Measurements from ENCODE around the gene TNIK.

The TNIK gene

DNA sequence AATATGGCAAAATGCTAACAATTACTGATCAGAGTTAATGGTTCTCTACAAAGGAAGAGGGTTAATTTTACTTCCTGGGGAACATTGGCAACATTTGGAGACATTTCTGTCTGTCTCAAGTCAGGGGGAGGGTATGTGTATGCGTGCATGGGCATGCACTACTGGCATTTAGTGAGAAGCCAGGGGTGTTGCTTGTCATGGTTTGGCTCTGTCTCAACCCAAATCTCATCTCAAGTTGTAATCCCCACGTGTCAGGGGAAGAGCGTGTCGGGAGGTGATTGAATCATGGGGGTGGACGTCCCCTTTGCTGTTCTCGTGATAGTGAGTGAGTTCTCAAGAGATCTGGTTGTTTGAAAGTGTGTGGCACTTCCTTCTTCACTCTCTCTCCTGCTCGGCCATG lies 28.3 kb upstream of the TNIK start:
- no peaks in the 10 kb centered on the region for H3K27me3 Mint-ChIP-seq (ENCODE audit: low read depth)
- no peak for DNase-seq (ENCODE audit: low spot score)
- H3K4me1 Mint-ChIP-seq (ENCODE audit: low read depth): peaks cover 28% of the 10 kb centered on the region
- H3K27ac Mint-ChIP-seq: no peak overlapping the region
- H3K4me3 Mint-ChIP-seq: no peak overlapping the region
- peaks cover 6% of the 10 kb centered on the region for H3K36me3 Mint-ChIP-seq (ENCODE audit: low read depth)
- no peaks in the 10 kb centered on the region for H3K9me3 Mint-ChIP-seq

DNA sequence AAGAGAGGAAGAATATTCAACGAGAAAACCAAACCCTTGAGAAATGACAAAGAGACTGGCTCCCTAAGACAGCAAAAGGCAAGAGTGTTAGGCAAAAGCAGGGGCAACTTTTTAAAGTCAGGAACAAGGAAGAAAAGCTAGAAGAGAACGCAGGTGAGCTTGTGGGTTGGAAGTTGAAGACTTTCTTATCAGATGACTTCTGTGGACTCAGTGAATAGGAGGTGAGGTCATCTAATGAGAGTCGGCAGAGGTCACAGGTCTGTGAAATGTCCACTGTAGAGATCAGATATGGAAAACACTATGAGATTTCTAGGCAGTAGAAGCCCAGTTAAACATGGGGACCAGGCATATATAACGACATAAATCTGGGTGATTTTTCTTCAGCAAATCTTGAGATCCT lies 27.2 kb upstream of the TNIK start:
- H3K27me3 Mint-ChIP-seq (ENCODE audit: low read depth): no peaks in the 10 kb centered on the region
- DNase-seq (ENCODE audit: low spot score): no peak
- H3K4me1 Mint-ChIP-seq (ENCODE audit: low read depth): peaks cover 19% of the 10 kb centered on the region
- H3K36me3 Mint-ChIP-seq (ENCODE audit: low read depth): peaks cover 2% of the 10 kb centered on the region
- H3K4me3 Mint-ChIP-seq: no peak overlapping the region
- H3K9me3 Mint-ChIP-seq: no peaks in the 10 kb centered on the region
- no peak overlapping the region for H3K27ac Mint-ChIP-seq

DNA sequence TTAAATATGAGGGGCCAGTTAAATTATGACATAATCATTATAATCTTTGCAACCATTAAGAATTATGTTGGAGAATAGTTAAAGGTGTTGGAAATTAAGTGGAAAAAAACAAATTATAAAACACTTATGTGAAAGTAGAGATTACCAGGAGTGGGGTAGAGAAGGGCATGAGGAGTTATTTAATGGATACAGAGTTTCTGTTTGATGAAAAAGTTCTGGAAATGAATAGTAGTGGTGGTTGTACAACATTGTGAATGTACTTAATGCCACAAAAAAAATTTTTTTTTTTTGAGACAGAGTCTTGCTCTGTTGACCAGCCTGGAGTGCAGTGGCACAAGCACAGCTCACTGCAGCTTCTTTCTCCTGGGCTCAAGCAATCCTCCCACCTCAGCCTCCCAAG lies 25.1 kb upstream of the TNIK start:
- H3K4me1 Mint-ChIP-seq (ENCODE audit: low read depth): peaks cover 14% of the 10 kb centered on the region
- no peak overlapping the region for H3K4me3 Mint-ChIP-seq
- H3K27ac Mint-ChIP-seq: no peak overlapping the region
- DNase-seq (ENCODE audit: low spot score): no peak
- H3K27me3 Mint-ChIP-seq (ENCODE audit: low read depth): no peaks in the 10 kb centered on the region
- no peaks in the 10 kb centered on the region for H3K9me3 Mint-ChIP-seq
- peaks cover 1% of the 10 kb centered on the region for H3K36me3 Mint-ChIP-seq (ENCODE audit: low read depth)

DNA sequence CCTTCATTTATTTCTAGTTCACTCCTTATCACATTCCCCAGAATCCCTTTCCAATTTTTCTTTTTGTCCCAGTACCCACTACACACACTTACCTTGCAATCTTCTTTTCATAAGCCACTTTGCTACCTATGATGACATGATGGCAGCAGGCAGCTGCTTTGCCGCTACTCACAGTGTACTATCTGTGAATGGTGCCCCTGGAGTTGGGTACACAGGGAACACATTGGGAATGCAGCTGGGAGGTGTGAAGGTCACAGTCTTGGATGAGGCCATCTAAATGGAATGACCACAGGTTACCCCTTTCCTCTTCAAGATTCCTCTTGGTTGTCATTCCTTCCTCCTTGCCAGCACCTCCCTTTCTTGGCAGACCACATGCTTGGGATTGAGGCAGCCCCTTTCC lies 20.8 kb upstream of the TNIK start:
- Mint-ChIP-seq H3K36me3 (ENCODE audit: low read depth) (peaks cover 1% of the 10 kb centered on the region), H3K27ac (peak overlapping the region; percentile 89), H3K4me3 (peak overlapping the region; percentile 58), H3K27me3 (ENCODE audit: low read depth) (no peaks in the 10 kb centered on the region), H3K9me3 (no peaks in the 10 kb centered on the region), H3K4me1 (ENCODE audit: low read depth) (peaks cover 18% of the 10 kb centered on the region)
- DNase-seq (ENCODE audit: low spot score): no peak

DNA sequence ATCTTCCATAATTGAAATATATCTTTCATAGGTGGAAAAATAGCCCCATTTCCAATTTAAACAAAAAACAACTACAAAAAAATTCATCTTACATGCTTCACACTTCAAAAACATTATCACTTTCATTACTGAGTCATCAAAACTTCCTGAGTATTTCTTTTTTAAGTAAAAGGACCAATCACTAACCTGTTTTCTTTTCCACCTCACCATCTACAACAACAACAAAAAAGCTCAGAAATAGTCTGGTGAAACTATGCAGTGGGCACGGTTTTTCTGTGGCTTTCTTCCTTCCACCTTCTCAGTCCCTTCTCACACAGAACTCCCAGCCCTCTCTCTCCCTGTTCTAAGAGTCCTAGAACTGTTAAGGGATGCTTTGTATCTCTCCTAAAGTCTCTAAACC lies 20.3 kb upstream of the TNIK start:
- Mint-ChIP-seq H3K27me3 (ENCODE audit: low read depth) (no peaks in the 10 kb centered on the region), H3K9me3 (no peaks in the 10 kb centered on the region), H3K4me3 (peak overlapping the region; percentile 58), H3K4me1 (ENCODE audit: low read depth) (peaks cover 18% of the 10 kb centered on the region), H3K27ac (peak overlapping the region; percentile 89), H3K36me3 (ENCODE audit: low read depth) (peaks cover 1% of the 10 kb centered on the region)
- peak; percentile 27 for DNase-seq (ENCODE audit: low spot score)

DNA sequence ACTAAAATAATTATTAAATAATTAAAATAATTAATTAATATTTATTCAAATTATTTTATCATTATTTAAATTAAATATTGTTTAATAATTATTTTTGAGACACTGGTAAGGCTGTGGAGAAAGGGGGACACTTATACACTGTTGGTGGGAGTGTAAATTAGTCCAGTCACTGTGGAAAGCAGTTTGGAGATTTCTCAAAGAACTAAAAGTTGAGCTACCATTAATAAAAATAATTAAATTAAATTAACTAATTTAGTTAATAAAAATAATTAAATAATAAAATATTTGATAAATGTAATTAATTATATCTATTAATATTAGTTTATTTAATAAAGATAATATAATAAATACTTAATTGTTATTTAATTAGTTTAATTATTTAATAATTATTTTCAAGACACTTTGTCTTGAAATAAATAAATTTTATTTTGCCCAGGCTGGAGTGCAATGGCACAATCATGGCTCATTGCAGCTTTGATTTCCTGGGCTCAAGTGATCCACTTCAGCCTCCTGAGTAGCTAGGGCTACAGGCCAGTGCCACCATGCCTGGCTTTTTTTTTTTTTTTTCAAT lies 16.4 kb upstream of the TNIK start:
- Mint-ChIP-seq H3K27ac (no peak overlapping the region), H3K4me3 (no peak overlapping the region), H3K9me3 (no peaks in the 10 kb centered on the region), H3K36me3 (ENCODE audit: low read depth) (peaks cover 1% of the 10 kb centered on the region), H3K27me3 (ENCODE audit: low read depth) (no peaks in the 10 kb centered on the region), H3K4me1 (ENCODE audit: low read depth) (peaks cover 18% of the 10 kb centered on the region)
- no peak for DNase-seq (ENCODE audit: low spot score)

DNA sequence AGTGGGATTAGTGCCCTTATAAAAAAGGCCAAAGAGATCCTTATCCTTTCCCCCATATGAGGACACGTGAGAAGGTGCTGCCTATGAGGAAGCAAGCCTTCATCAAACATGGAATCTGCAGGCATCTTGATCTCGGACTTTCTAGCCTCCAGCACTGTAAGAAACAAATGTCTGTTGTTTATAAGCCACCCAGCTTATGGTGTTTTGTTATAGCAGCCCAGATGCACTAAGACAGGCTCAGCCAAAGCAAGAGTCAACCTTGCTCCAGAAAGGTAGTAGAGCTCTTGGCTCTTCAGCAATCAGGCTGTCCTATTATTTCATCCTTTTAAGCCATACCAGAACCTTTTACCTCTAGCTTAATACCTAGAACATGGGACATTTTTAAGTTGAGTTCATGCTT lies 12.3 kb upstream of the TNIK start:
- no peaks in the 10 kb centered on the region for H3K9me3 Mint-ChIP-seq
- H3K27me3 Mint-ChIP-seq (ENCODE audit: low read depth): no peaks in the 10 kb centered on the region
- no peak overlapping the region for H3K4me3 Mint-ChIP-seq
- no peaks in the 10 kb centered on the region for H3K36me3 Mint-ChIP-seq (ENCODE audit: low read depth)
- DNase-seq (ENCODE audit: low spot score): no peak
- H3K27ac Mint-ChIP-seq: no peak overlapping the region
- H3K4me1 Mint-ChIP-seq (ENCODE audit: low read depth): peaks cover 6% of the 10 kb centered on the region

DNA sequence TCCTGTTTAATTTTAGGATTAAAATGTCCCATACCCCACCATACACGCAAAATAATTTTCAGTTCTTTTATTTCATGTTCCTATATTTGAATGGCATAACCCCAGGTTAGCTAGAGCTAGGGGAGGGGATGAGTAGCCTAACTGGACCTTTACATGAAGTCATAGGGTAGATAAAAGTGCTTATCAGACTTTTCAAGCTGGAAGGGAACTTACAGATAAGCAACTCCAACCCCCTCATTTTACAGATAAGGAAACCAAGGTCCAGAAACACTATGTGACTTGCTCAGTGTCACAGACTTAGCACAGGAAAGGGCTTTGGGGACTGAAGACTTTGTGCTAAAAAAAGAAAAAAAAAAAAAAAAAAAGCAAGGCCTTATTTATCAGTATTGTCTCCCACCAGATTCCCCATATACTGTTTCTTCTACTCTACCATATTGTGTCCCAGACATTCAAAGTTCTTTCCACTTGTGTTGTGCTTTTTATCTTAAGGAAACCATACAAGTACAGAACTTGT lies 10.6 kb upstream of the TNIK start:
- peaks cover 6% of the 10 kb centered on the region for H3K4me1 Mint-ChIP-seq (ENCODE audit: low read depth)
- DNase-seq (ENCODE audit: low spot score): no peak
- no peak overlapping the region for H3K27ac Mint-ChIP-seq
- H3K9me3 Mint-ChIP-seq: no peaks in the 10 kb centered on the region
- H3K4me3 Mint-ChIP-seq: no peak overlapping the region
- no peaks in the 10 kb centered on the region for H3K36me3 Mint-ChIP-seq (ENCODE audit: low read depth)
- H3K27me3 Mint-ChIP-seq (ENCODE audit: low read depth): no peaks in the 10 kb centered on the region

DNA sequence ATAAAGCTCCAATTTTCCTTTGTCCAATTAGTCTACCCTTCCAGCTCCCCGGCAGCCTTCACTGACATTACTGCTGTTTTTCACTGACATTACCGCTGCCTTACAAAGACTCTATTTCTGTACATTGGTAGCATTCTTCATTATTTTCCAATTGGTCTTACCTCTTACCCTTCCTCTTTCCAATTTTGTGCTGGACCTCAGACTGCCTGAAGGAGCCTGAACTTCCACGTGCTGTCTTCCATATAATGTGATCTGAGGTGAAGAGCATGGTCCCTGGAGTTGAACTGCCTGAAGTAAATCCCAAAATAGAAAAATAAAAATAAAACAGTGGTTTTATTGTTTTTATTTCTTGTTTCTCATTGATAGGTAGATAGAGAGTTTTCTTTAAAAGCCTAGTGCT lies 9.2 kb upstream of the TNIK start:
- no peak for DNase-seq (ENCODE audit: low spot score)
- H3K36me3 Mint-ChIP-seq (ENCODE audit: low read depth): peaks cover 4% of the 10 kb centered on the region
- H3K27me3 Mint-ChIP-seq (ENCODE audit: low read depth): no peaks in the 10 kb centered on the region
- no peak overlapping the region for H3K4me3 Mint-ChIP-seq
- peaks cover 4% of the 10 kb centered on the region for H3K9me3 Mint-ChIP-seq
- no peak overlapping the region for H3K27ac Mint-ChIP-seq
- peaks cover 6% of the 10 kb centered on the region for H3K4me1 Mint-ChIP-seq (ENCODE audit: low read depth)

DNA sequence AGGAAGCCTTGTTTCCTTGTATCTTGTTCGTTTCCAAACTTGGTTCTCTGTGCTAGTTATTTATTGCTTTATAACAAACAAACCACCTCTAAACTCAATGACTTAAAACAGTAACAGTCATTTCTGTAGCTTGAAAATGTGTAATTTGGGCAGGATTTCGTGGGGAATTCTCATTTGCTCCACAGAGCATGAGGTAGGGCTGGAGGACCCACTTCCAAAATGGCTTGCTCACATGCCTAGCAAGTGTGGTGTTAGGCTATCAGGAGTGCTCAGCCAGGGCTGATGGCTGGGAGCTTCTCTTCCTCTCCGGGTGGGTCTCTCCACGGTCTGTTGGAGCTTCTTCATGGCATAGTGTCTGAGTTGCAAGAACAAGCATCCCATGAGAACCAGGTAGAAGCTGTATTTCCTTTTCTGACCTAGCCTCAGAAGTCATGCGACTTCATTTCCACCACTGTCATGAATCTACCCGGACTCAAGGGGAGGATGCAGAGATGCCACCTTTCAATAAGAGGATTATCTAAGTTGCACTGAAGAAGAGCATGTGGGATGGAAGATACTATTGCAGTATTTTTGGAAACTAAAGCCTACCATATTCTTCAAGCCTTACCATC lies 8.2 kb upstream of the TNIK start:
- Mint-ChIP-seq H3K27me3 (ENCODE audit: low read depth) (no peaks in the 10 kb centered on the region), H3K4me1 (ENCODE audit: low read depth) (peaks cover 13% of the 10 kb centered on the region), H3K9me3 (peaks cover 4% of the 10 kb centered on the region), H3K36me3 (ENCODE audit: low read depth) (peaks cover 6% of the 10 kb centered on the region), H3K27ac (no peak overlapping the region), H3K4me3 (no peak overlapping the region)
- no peak for DNase-seq (ENCODE audit: low spot score)

DNA sequence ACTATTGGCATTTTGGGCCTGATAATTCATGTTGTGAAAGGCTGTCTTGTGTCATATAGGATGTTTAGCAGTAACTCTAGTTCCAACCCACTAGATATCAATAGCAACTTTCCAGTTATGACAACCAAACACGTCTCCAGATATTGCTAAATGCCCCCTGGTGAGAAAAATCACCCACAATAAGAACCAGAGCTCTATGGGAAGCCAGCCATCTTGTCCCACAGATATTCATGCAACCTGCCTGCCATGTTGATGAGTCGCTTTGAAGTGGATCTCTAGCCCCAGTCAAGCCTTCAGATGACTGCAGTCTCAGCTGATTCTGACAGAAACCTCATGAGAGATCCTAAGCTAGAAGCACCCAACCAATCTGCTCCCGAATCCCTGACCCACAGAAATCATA lies 5.6 kb upstream of the TNIK start:
- DNase-seq (ENCODE audit: low spot score): no peak
- Mint-ChIP-seq H3K4me3 (no peak overlapping the region), H3K27ac (no peak overlapping the region), H3K4me1 (ENCODE audit: low read depth) (peaks cover 21% of the 10 kb centered on the region), H3K27me3 (ENCODE audit: low read depth) (no peaks in the 10 kb centered on the region), H3K9me3 (peaks cover 4% of the 10 kb centered on the region), H3K36me3 (ENCODE audit: low read depth) (peaks cover 8% of the 10 kb centered on the region)

DNA sequence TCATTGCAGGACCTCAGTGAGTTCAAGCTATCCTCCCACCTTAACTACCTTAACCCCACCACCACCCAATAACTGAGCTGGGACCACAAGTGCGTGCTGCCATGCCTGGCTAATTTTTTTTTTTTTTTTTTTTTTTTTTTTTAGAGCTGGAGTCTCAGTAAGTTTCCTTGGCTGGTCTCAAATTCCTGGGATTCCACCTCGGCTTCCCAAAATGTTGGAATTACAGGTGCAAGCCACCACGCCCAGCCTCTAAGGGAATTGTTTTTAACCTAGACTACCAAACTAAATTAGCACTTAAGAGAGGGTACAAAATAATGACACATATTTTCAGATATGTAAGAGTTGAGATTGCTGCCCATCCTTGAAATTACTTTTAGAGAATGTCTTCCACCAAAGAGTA lies 4.3 kb upstream of the TNIK start:
- Mint-ChIP-seq H3K27me3 (ENCODE audit: low read depth) (no peaks in the 10 kb centered on the region), H3K4me1 (ENCODE audit: low read depth) (peaks cover 21% of the 10 kb centered on the region), H3K36me3 (ENCODE audit: low read depth) (peaks cover 8% of the 10 kb centered on the region), H3K4me3 (no peak overlapping the region), H3K9me3 (peaks cover 4% of the 10 kb centered on the region), H3K27ac (no peak overlapping the region)
- no peak for DNase-seq (ENCODE audit: low spot score)

DNA sequence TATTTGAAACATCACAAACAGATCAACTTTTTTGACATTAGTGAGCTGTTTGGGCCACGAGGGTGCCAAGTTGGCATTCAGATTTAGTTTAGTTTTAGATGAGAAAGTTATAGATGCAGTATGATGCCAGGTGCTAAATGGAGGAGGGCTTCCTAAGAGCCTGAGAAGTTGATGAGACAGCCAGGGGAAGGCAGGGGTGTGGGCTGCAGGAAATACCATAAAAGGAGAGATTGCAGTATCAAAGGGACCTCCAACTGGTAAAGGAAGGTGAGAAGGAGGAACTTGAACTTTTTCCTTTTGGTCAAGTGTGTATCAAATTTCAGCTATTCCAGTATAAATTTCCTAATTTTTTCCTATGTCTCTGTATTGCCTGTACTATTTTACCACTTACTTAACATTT lies 2.0 kb upstream of the TNIK start:
- H3K9me3 Mint-ChIP-seq: peaks cover 4% of the 10 kb centered on the region
- DNase-seq (ENCODE audit: low spot score): no peak
- H3K36me3 Mint-ChIP-seq (ENCODE audit: low read depth): peaks cover 8% of the 10 kb centered on the region
- peak overlapping the region; percentile 88 for H3K4me3 Mint-ChIP-seq
- no peaks in the 10 kb centered on the region for H3K27me3 Mint-ChIP-seq (ENCODE audit: low read depth)
- H3K27ac Mint-ChIP-seq: peak overlapping the region; percentile 86
- H3K4me1 Mint-ChIP-seq (ENCODE audit: low read depth): peaks cover 27% of the 10 kb centered on the region

DNA sequence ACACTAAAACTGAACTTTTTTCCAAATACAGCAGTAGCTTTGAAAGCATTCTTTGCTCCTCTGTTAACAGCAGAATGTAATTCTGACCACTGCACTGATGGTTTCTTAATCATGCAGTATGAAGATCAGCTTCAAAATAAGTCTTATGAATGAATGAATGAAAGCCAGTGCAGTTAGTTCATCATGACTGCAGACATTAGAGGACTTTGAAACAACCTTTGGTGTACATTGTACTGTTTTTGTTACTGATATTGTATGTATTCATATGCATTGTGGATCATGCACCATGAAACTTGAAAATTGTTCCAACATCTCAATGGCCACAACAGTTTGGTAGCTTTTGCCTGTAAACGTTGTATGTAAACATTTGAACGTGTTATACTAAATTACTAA lies 1.3 kb upstream of the TNIK start:
- no peak for DNase-seq (ENCODE audit: low spot score)
- Mint-ChIP-seq H3K36me3 (ENCODE audit: low read depth) (peaks cover 8% of the 10 kb centered on the region), H3K27me3 (ENCODE audit: low read depth) (no peaks in the 10 kb centered on the region), H3K27ac (peak overlapping the region; percentile 86), H3K4me3 (peak overlapping the region; percentile 88), H3K4me1 (ENCODE audit: low read depth) (peaks cover 33% of the 10 kb centered on the region), H3K9me3 (peaks cover 4% of the 10 kb centered on the region)
